SK-N-SH (cell line): ENCODE results near the gene SPINT2.

ENCODE experiments used
- EZH2phosphoT487 ChIP-seq: fragments of 200-600 bp; sonication (generic); IDR thresholded peaks from 2 replicates; pipeline ENCODE4 v1.6.1; 2017; ENCODE audit warnings: low read depth, mixed run types, mild to moderate bottlenecking, antibody characterized with exemption, moderate library complexity, borderline replicate concordance
- GATA2 ChIP-seq: sonication (generic); formaldehyde crosslinking; IDR thresholded peaks from 2 replicates; pipeline ENCODE4 v1.5.0; 2020; ENCODE audit warnings: mild to moderate bottlenecking, missing genetic modification reagents
- TF ChIP-seq, protein P1 (sequence below): fragments of 200-600 bp; sonication (generic); IDR thresholded peaks from 2 replicates; pipeline ENCODE4 v1.6.1; 2017; ENCODE audit warnings: antibody characterized with exemption, mild to moderate bottlenecking, moderate library complexity
- TF ChIP-seq, protein P2 (sequence below): IDR thresholded peaks from 2 replicates; pipeline ENCODE4; 2012

DNA sequence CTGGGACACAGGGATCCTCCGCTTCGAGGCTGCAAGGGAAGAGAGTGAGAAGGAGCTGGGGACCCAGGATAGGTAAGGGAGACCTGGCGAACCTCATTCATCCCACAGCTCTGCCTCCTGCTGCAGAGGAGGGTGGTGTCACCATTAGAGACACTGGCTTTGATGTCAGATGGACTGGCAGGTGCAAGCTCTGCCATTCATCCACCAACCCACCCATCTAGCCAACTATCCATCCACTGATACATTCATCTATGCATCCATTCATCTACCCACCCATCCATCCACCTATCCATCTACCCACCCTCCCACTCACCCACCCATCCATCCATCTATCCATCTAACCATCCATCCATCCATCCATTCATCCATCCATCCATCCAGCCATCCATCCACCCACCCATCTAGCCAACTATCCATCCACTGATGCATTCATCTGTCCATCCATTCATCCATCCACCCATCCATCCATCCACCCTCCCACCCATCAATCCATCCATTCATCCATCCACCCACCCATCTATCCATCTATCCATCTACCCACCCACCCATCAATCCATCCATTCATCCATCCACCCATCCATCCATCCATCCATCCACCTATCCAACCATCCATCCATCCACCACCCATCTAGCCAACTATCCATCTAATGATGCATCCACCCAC lies 45.4 kb downstream of the SPINT2 start:
- TF ChIP-seq, protein P1, sequence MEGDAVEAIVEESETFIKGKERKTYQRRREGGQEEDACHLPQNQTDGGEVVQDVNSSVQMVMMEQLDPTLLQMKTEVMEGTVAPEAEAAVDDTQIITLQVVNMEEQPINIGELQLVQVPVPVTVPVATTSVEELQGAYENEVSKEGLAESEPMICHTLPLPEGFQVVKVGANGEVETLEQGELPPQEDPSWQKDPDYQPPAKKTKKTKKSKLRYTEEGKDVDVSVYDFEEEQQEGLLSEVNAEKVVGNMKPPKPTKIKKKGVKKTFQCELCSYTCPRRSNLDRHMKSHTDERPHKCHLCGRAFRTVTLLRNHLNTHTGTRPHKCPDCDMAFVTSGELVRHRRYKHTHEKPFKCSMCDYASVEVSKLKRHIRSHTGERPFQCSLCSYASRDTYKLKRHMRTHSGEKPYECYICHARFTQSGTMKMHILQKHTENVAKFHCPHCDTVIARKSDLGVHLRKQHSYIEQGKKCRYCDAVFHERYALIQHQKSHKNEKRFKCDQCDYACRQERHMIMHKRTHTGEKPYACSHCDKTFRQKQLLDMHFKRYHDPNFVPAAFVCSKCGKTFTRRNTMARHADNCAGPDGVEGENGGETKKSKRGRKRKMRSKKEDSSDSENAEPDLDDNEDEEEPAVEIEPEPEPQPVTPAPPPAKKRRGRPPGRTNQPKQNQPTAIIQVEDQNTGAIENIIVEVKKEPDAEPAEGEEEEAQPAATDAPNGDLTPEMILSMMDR: no peak
- TF ChIP-seq, protein P2, sequence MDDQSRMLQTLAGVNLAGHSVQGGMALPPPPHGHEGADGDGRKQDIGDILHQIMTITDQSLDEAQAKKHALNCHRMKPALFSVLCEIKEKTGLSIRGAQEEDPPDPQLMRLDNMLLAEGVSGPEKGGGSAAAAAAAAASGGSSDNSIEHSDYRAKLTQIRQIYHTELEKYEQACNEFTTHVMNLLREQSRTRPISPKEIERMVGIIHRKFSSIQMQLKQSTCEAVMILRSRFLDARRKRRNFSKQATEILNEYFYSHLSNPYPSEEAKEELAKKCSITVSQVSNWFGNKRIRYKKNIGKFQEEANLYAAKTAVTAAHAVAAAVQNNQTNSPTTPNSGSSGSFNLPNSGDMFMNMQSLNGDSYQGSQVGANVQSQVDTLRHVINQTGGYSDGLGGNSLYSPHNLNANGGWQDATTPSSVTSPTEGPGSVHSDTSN: no peak
- TF ChIP-seq GATA2 (CRISPR knock-in tag): no peak
- no peak for TF ChIP-seq EZH2phosphoT487
